Measurements from ENCODE around the gene ACBD6. TPM values are rescaled to one million over a fixed set of nuclear protein-coding genes. Genes with fewer than 3 reads are reported as not detected.

The ACBD6 gene
- total and polyA plus RNA-seq, 4 donors: 34.9 to 76.1 (median 68.3) TPM

DNA sequence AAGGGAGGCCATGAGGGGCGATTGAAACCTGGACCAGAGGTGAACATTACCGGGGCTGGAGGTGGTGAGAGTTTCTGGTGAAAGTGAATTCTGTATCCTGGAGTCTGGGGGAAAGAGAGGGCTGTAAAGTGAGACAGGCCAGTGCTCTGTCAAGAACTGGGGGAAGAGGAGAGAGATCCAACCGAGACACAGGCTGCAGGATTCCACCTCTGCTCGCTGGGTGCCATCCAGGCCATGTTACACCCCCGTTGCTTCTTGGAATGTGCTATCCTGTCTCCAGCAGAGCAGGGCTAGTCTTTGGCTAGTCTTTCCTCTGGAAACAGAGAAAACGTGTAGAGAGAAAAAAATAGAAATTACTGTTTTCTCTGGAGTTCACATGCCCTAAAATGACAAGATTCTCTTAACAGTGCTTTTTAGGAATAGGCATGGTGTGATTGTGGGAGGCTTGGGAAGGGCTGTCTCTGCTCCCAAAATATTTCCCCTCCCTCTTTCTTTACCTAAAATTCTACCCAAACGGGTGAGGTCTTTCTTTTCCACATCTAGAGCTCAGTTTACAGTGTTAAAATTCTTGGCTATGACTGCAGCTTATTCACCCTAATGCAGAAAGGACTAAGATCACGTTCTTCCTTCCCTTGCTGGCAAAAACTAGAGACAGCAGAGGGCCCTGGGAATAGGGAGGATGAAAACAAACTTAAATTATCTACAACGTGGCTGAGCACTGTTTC is 39.9 kb upstream of the ACBD6 start:
- no peak overlapping the region for H3K4me3 ChIP-seq (ENCODE audit: low read depth, low read length)
- H3K27ac ChIP-seq (ENCODE audit: low read depth, low read length): peak overlapping the region; percentile 16
- DNase-seq (ENCODE audit: low read depth in 4 of 6, low spot score in 6 of 6): peak in 1 of 6 donors; percentile 55
- H3K4me1 ChIP-seq (ENCODE audit: control insufficient read depth, insufficient read depth, low read length): peaks cover 12% of the 10 kb centered on the region
- no peaks in the 10 kb centered on the region for H3K27me3 ChIP-seq (ENCODE audit: control insufficient read depth, insufficient read depth, low read length)
- H3K9me3 ChIP-seq (ENCODE audit: control insufficient read depth, insufficient read depth, low read length): no peaks in the 10 kb centered on the region
- 48% methylated on average over 5 of the region's 9 CpGs for whole genome bisulfite sequencing (ENCODE audit: insufficient coverage)
- H3K36me3 ChIP-seq (ENCODE audit: control insufficient read depth, insufficient read depth, low read length): no peaks in the 10 kb centered on the region

- H3K27ac ChIP-seq (ENCODE audit: low read depth, low read length): no peak overlapping the region
- WGBS (ENCODE audit: insufficient coverage): no CpG with 5 or more reads among the region's 14 CpGs
- peaks cover 12% of the 10 kb centered on the region for H3K4me1 ChIP-seq (ENCODE audit: control insufficient read depth, insufficient read depth, low read length)
- no peaks in the 10 kb centered on the region for H3K36me3 ChIP-seq (ENCODE audit: control insufficient read depth, insufficient read depth, low read length)
- DNase-seq (ENCODE audit: low read depth in 4 of 6, low spot score in 6 of 6): no peak
- no peak overlapping the region for H3K4me3 ChIP-seq (ENCODE audit: low read depth, low read length)
- H3K27me3 ChIP-seq (ENCODE audit: control insufficient read depth, insufficient read depth, low read length): no peaks in the 10 kb centered on the region
- no peaks in the 10 kb centered on the region for H3K9me3 ChIP-seq (ENCODE audit: control insufficient read depth, insufficient read depth, low read length)
These were observed 38.6 kb upstream of the ACBD6 start for GRCh38 chr1:180540697-180541594.

GRCh38 chr1:180539136-180539535 is 36.8 kb upstream of the ACBD6 start:
- H3K36me3 ChIP-seq (ENCODE audit: control insufficient read depth, insufficient read depth, low read length): no peaks in the 10 kb centered on the region
- 100% methylated on average over 1 of the region's 7 CpGs for WGBS (ENCODE audit: insufficient coverage)
- DNase-seq (ENCODE audit: low read depth in 4 of 6, low spot score in 6 of 6): no peak

GRCh38 chr1:180536821-180537372 is 34.5 kb upstream of the ACBD6 start:
- WGBS (ENCODE audit: insufficient coverage): 85% methylated on average over 6 of the region's 7 CpGs
- no peak overlapping the region for H3K4me3 ChIP-seq (ENCODE audit: low read depth, low read length)

More at GRCh38 chr1:180539136-180539535, 36.8 kb upstream of the ACBD6 start:
- Histone ChIP-seq H3K4me3 (ENCODE audit: low read depth, low read length) (no peak overlapping the region), H3K4me1 (ENCODE audit: control insufficient read depth, insufficient read depth, low read length) (peaks cover 13% of the 10 kb centered on the region), H3K27me3 (ENCODE audit: control insufficient read depth, insufficient read depth, low read length) (no peaks in the 10 kb centered on the region), H3K9me3 (ENCODE audit: control insufficient read depth, insufficient read depth, low read length) (no peaks in the 10 kb centered on the region), H3K27ac (ENCODE audit: low read depth, low read length) (no peak overlapping the region)

DNA sequence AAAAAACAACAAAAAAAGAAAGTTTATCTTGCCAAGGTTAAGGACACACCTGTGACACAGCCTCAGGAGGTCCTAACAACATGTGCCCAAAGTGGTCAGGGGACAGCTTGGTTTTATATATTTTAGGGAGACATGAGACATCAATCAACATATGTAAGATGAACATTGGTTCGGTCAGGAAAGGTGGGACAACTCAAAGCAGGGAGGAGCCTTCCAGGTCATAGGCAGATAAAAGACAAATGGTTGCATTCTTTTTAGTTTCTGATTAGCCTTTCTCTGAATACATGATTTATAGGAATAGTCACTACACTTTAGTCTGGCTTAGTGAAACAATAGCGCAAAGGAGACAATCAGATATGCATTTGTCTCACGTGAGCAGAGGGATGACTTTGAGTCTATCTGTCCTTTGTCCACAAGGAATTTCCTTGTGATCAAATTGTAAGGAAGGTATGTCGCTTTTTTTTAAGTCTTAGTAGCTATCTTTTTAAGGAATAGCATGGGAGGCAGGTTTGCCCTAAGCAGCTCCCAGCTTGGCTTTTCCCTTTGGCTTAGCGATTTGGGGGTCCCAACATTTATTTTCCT is 33.1 kb upstream of the ACBD6 start:
- H3K27ac ChIP-seq (ENCODE audit: low read depth, low read length): no peak overlapping the region
- no peaks in the 10 kb centered on the region for H3K36me3 ChIP-seq (ENCODE audit: control insufficient read depth, insufficient read depth, low read length)
- no peak overlapping the region for H3K4me3 ChIP-seq (ENCODE audit: low read depth, low read length)
- WGBS (ENCODE audit: insufficient coverage): 83% methylated on average over 3 of the region's 5 CpGs
- H3K9me3 ChIP-seq (ENCODE audit: control insufficient read depth, insufficient read depth, low read length): no peaks in the 10 kb centered on the region
- no peak for DNase-seq (ENCODE audit: low read depth in 4 of 6, low spot score in 6 of 6)
- H3K27me3 ChIP-seq (ENCODE audit: control insufficient read depth, insufficient read depth, low read length): no peaks in the 10 kb centered on the region
- H3K4me1 ChIP-seq (ENCODE audit: control insufficient read depth, insufficient read depth, low read length): peaks cover 7% of the 10 kb centered on the region

More at GRCh38 chr1:180536821-180537372, 34.5 kb upstream of the ACBD6 start:
- no peak for DNase-seq (ENCODE audit: low read depth in 4 of 6, low spot score in 6 of 6)
- Histone ChIP-seq H3K9me3 (ENCODE audit: control insufficient read depth, insufficient read depth, low read length) (no peaks in the 10 kb centered on the region), H3K4me1 (ENCODE audit: control insufficient read depth, insufficient read depth, low read length) (peaks cover 7% of the 10 kb centered on the region), H3K27ac (ENCODE audit: low read depth, low read length) (no peak overlapping the region), H3K36me3 (ENCODE audit: control insufficient read depth, insufficient read depth, low read length) (no peaks in the 10 kb centered on the region), H3K27me3 (ENCODE audit: control insufficient read depth, insufficient read depth, low read length) (no peaks in the 10 kb centered on the region)

DNA sequence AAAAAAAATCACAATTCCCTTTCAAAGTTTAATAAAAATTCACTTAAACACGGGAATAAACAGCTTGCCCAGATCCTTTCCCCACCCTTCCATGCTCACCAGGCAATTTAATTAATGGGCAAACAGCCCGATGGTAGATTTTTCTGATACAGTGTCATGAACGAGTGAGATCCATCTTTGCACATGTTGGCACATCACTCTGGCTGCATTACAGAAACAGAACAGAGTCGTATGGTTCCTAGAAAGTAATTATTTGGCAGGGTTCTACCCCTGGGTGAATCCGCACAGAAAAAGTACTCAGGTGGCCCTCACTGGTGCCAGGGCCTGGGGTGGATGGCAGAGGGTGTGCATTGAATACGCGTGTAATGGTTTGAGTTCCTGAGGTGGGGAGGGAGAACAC is 31.8 kb upstream of the ACBD6 start:
- Histone ChIP-seq H3K4me3 (ENCODE audit: low read depth, low read length) (no peak overlapping the region), H3K36me3 (ENCODE audit: control insufficient read depth, insufficient read depth, low read length) (no peaks in the 10 kb centered on the region), H3K27me3 (ENCODE audit: control insufficient read depth, insufficient read depth, low read length) (no peaks in the 10 kb centered on the region), H3K9me3 (ENCODE audit: control insufficient read depth, insufficient read depth, low read length) (no peaks in the 10 kb centered on the region), H3K27ac (ENCODE audit: low read depth, low read length) (no peak overlapping the region), H3K4me1 (ENCODE audit: control insufficient read depth, insufficient read depth, low read length) (peaks cover 7% of the 10 kb centered on the region)
- peak in 2 of 6 donors; percentile 73 to 79 for DNase-seq (ENCODE audit: low read depth in 4 of 6, low spot score in 6 of 6)
- WGBS (ENCODE audit: insufficient coverage): 76% methylated on average over 5 of the region's 7 CpGs

- WGBS (ENCODE audit: insufficient coverage): 10% methylated on average over 2 of the region's 10 CpGs
- no peaks in the 10 kb centered on the region for H3K27me3 ChIP-seq (ENCODE audit: control insufficient read depth, insufficient read depth, low read length)
- H3K4me1 ChIP-seq (ENCODE audit: control insufficient read depth, insufficient read depth, low read length): peaks cover 7% of the 10 kb centered on the region
- no peaks in the 10 kb centered on the region for H3K9me3 ChIP-seq (ENCODE audit: control insufficient read depth, insufficient read depth, low read length)
- no peak overlapping the region for H3K27ac ChIP-seq (ENCODE audit: low read depth, low read length)
- H3K4me3 ChIP-seq (ENCODE audit: low read depth, low read length): no peak overlapping the region
- peak in 5 of 6 donors; percentile 56 to 94 (median 68) for DNase-seq (ENCODE audit: low read depth in 4 of 6, low spot score in 6 of 6)
- no peaks in the 10 kb centered on the region for H3K36me3 ChIP-seq (ENCODE audit: control insufficient read depth, insufficient read depth, low read length)
These were observed 31.1 kb upstream of the ACBD6 start for GRCh38 chr1:180533266-180533987.

- H3K9me3 ChIP-seq (ENCODE audit: control insufficient read depth, insufficient read depth, low read length): no peaks in the 10 kb centered on the region
- no peak for DNase-seq (ENCODE audit: low read depth in 4 of 6, low spot score in 6 of 6)
- no peaks in the 10 kb centered on the region for H3K27me3 ChIP-seq (ENCODE audit: control insufficient read depth, insufficient read depth, low read length)
- peaks cover 7% of the 10 kb centered on the region for H3K4me1 ChIP-seq (ENCODE audit: control insufficient read depth, insufficient read depth, low read length)
- H3K36me3 ChIP-seq (ENCODE audit: control insufficient read depth, insufficient read depth, low read length): no peaks in the 10 kb centered on the region
- no peak overlapping the region for H3K4me3 ChIP-seq (ENCODE audit: low read depth, low read length)
- H3K27ac ChIP-seq (ENCODE audit: low read depth, low read length): no peak overlapping the region
- WGBS (ENCODE audit: insufficient coverage): 100% methylated on average over 1 of the region's 5 CpGs
These were observed 30.5 kb upstream of the ACBD6 start for GRCh38 chr1:180532854-180533253.

DNA sequence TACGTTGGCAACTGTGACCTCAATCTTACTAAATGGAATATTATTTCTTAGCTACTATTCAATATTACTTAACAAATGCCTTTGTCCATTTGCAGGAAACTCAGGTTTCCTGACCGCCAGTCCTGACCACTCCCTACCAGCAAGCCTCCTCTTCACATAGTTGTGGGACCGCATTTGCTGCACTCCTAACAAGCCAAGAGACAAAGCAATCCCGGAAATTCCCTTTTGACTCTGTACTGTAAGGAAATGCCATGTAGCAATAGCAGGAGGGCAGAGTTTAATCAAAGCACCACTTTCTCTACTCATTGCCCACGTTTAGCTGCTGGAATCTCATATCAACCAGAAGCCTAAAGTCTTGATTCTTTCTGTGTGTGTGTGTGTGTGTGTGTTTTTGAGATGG is 28.1 kb upstream of the ACBD6 start:
- 83% methylated on average over 1 of the region's 5 CpGs for WGBS (ENCODE audit: insufficient coverage)
- DNase-seq (ENCODE audit: low read depth in 4 of 6, low spot score in 6 of 6): no peak

More for the DNA sequence above, 28.1 kb upstream of the ACBD6 start:
- Histone ChIP-seq H3K27ac (ENCODE audit: low read depth, low read length) (no peak overlapping the region), H3K36me3 (ENCODE audit: control insufficient read depth, insufficient read depth, low read length) (no peaks in the 10 kb centered on the region), H3K4me3 (ENCODE audit: low read depth, low read length) (no peak overlapping the region), H3K27me3 (ENCODE audit: control insufficient read depth, insufficient read depth, low read length) (no peaks in the 10 kb centered on the region), H3K9me3 (ENCODE audit: control insufficient read depth, insufficient read depth, low read length) (no peaks in the 10 kb centered on the region), H3K4me1 (ENCODE audit: control insufficient read depth, insufficient read depth, low read length) (peaks cover 7% of the 10 kb centered on the region)
